ENCODE results near the gene MACROD2.

Gene MACROD2

GRCh38 chr20:15446373-15446772, 1451.1 kb downstream of the MACROD2 start:
- no peak for DNase-seq (ENCODE audit: low read depth)

GRCh38 chr20:15447549-15447948, 1452.2 kb downstream of the MACROD2 start:
- DNase-seq (ENCODE audit: low read depth): no peak

GRCh38 chr20:15449061-15449460, 1453.7 kb downstream of the MACROD2 start:
- no peak for DNase-seq (ENCODE audit: low read depth)

- no peak for DNase-seq (ENCODE audit: low read depth)
Observed at GRCh38 chr20:15451241-15451640, 1455.9 kb downstream of the MACROD2 start.

GRCh38 chr20:15455279-15455678, 1460.0 kb downstream of the MACROD2 start:
- DNase-seq (ENCODE audit: low read depth): no peak

- DNase-seq (ENCODE audit: low read depth): no peak
Observed at GRCh38 chr20:15461938-15462337, 1466.6 kb downstream of the MACROD2 start.

GRCh38 chr20:15475483-15475882, 1480.2 kb downstream of the MACROD2 start:
- DNase-seq (ENCODE audit: low read depth): no peak

- no peak for DNase-seq (ENCODE audit: low read depth)
Observed at GRCh38 chr20:15476186-15476585, 1480.9 kb downstream of the MACROD2 start.

GRCh38 chr20:15476781-15477180, 1481.5 kb downstream of the MACROD2 start:
- DNase-seq (ENCODE audit: low read depth): no peak

GRCh38 chr20:15482525-15482924, 1487.2 kb downstream of the MACROD2 start:
- DNase-seq (ENCODE audit: low read depth): no peak

GRCh38 chr20:15485519-15485918, 1490.2 kb downstream of the MACROD2 start:
- no peak for DNase-seq (ENCODE audit: low read depth)

- DNase-seq (ENCODE audit: low read depth): no peak
Observed at GRCh38 chr20:15487030-15487429, 1491.7 kb downstream of the MACROD2 start.

- DNase-seq (ENCODE audit: low read depth): no peak
Observed at GRCh38 chr20:15487682-15488081, 1492.4 kb downstream of the MACROD2 start.

- DNase-seq (ENCODE audit: low read depth): no peak
Observed at GRCh38 chr20:15491575-15491974, 1496.3 kb downstream of the MACROD2 start.

- DNase-seq (ENCODE audit: low read depth): no peak
Observed at GRCh38 chr20:15494851-15495250, 1499.5 kb downstream of the MACROD2 start.

- no peak for DNase-seq (ENCODE audit: low read depth)
Observed at GRCh38 chr20:15496501-15497039, 1501.3 kb downstream of the MACROD2 start.

GRCh38 chr20:15498926-15499325, 1503.6 kb downstream of the MACROD2 start:
- no peak for DNase-seq (ENCODE audit: low read depth)

- DNase-seq (ENCODE audit: low read depth): no peak
Observed at GRCh38 chr20:15506311-15506710, 1511.0 kb downstream of the MACROD2 start.

GRCh38 chr20:15507151-15507550, 1511.8 kb downstream of the MACROD2 start:
- no peak for DNase-seq (ENCODE audit: low read depth)

GRCh38 chr20:15511551-15511950, 1516.2 kb downstream of the MACROD2 start:
- DNase-seq (ENCODE audit: low read depth): no peak

- DNase-seq (ENCODE audit: low read depth): no peak
Observed at GRCh38 chr20:15512916-15513315, 1517.6 kb downstream of the MACROD2 start.

GRCh38 chr20:15515691-15516090, 1520.4 kb downstream of the MACROD2 start:
- DNase-seq (ENCODE audit: low read depth): no peak

GRCh38 chr20:15520930-15521524, 1525.7 kb downstream of the MACROD2 start:
- DNase-seq (ENCODE audit: low read depth): no peak

GRCh38 chr20:15523400-15523799, 1528.1 kb downstream of the MACROD2 start:
- DNase-seq (ENCODE audit: low read depth): no peak

Measured in T follicular helper cell (primary cell).